Glutamatergic neuron (in vitro differentiated cells): ENCODE measurements around the gene RUNDC3A. TPM values are rescaled to one million over a fixed set of nuclear protein-coding genes. Genes with fewer than 3 reads are reported as not detected.

Source experiments
- DNase-seq: peaks from one replicate; pipeline ENCODE4 v3.0.0; 2022
- H3K27ac Mint-ChIP-seq: one replicate; pipeline ENCODE4 v1.8.0; 2020; ENCODE audit warnings: mild to moderate bottlenecking, mixed read lengths, inconsistent platforms; ENCODE audit not compliant: unreplicated experiment
- H3K27me3 Mint-ChIP-seq: one replicate; pipeline ENCODE4 v1.8.0; 2020; ENCODE audit warnings: mild to moderate bottlenecking, moderate library complexity, mixed read lengths, inconsistent platforms; ENCODE audit not compliant: unreplicated experiment
- H3K36me3 Mint-ChIP-seq: one replicate; pipeline ENCODE4 v1.8.0; 2020; ENCODE audit warnings: mild to moderate bottlenecking, mixed read lengths, inconsistent platforms; ENCODE audit not compliant: unreplicated experiment
- H3K4me1 Mint-ChIP-seq: one replicate; pipeline ENCODE4 v1.8.0; 2020; ENCODE audit warnings: mild to moderate bottlenecking, low read depth, mixed read lengths, inconsistent platforms; ENCODE audit not compliant: unreplicated experiment
- H3K4me3 Mint-ChIP-seq: one replicate; pipeline ENCODE4 v1.8.0; 2020; ENCODE audit warnings: mild to moderate bottlenecking, mixed read lengths, inconsistent platforms; ENCODE audit not compliant: unreplicated experiment
- H3K9me3 Mint-ChIP-seq: one replicate; pipeline ENCODE4 v1.8.0; 2020; ENCODE audit warnings: mild to moderate bottlenecking, moderate library complexity, mixed read lengths, inconsistent platforms; ENCODE audit not compliant: unreplicated experiment
- total RNA-seq: library from RNA; stranded (reverse); fragmentation: NEBNext Ultra II Directional; extraction: Animal tissue kit (Norgen Biotek cat#: 25700); gene quantifications from one replicate; pipeline ENCODE4 v1.2.1, GENCODE V29; 2021; ENCODE audit not compliant: unreplicated experiment
- TF ChIP-seq, protein P1 (sequence below): fragments of 200-600 bp; sonication (generic); IDR thresholded peaks from one replicate; pipeline ENCODE4 v1.5.0; 2021; ENCODE audit not compliant: partially characterized antibody, unreplicated experiment

Gene RUNDC3A
- total RNA-seq, 1 donor from 2014 or later: 282 TPM

- Mint-ChIP-seq H3K4me1 (peaks cover 31% of the 10 kb centered on the region), H3K9me3 (peaks cover 11% of the 10 kb centered on the region), H3K27ac (no peak overlapping the region), H3K27me3 (peaks cover 14% of the 10 kb centered on the region), H3K4me3 (no peak overlapping the region), H3K36me3 (no peaks in the 10 kb centered on the region)
- DNase-seq: no peak
- TF ChIP-seq, protein P1, sequence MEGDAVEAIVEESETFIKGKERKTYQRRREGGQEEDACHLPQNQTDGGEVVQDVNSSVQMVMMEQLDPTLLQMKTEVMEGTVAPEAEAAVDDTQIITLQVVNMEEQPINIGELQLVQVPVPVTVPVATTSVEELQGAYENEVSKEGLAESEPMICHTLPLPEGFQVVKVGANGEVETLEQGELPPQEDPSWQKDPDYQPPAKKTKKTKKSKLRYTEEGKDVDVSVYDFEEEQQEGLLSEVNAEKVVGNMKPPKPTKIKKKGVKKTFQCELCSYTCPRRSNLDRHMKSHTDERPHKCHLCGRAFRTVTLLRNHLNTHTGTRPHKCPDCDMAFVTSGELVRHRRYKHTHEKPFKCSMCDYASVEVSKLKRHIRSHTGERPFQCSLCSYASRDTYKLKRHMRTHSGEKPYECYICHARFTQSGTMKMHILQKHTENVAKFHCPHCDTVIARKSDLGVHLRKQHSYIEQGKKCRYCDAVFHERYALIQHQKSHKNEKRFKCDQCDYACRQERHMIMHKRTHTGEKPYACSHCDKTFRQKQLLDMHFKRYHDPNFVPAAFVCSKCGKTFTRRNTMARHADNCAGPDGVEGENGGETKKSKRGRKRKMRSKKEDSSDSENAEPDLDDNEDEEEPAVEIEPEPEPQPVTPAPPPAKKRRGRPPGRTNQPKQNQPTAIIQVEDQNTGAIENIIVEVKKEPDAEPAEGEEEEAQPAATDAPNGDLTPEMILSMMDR: no peak
Observed at GRCh38 chr17:44356241-44356640, 47.8 kb downstream of the RUNDC3A start.

DNA sequence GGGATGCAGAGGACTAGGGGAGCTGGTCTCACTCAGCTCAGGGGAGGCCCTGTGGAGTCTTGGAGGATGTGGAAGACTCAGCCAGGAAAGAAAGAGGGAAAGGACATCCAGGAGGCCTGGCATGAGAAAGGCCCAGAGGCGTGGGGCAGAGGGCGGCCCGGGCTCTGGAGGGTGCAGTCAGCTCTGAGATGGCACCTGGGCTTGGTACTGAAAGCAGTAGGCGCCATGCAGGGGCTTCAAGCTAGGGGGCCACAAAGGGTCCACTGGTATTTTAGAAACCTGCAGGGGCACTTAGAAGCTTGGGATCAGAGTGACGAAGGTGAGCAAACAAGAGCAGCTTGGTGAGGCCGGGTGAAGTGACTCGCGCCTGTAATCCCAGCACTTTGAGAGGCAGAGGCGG is 49.7 kb downstream of the RUNDC3A start:
- no peak overlapping the region for H3K4me3 Mint-ChIP-seq
- no peaks in the 10 kb centered on the region for H3K36me3 Mint-ChIP-seq
- no peak overlapping the region for H3K27ac Mint-ChIP-seq
- peaks cover 5% of the 10 kb centered on the region for H3K9me3 Mint-ChIP-seq
- no peak for DNase-seq
- peaks cover 11% of the 10 kb centered on the region for H3K27me3 Mint-ChIP-seq
- peaks cover 33% of the 10 kb centered on the region for H3K4me1 Mint-ChIP-seq
- TF ChIP-seq, protein P1: no peak

DNA sequence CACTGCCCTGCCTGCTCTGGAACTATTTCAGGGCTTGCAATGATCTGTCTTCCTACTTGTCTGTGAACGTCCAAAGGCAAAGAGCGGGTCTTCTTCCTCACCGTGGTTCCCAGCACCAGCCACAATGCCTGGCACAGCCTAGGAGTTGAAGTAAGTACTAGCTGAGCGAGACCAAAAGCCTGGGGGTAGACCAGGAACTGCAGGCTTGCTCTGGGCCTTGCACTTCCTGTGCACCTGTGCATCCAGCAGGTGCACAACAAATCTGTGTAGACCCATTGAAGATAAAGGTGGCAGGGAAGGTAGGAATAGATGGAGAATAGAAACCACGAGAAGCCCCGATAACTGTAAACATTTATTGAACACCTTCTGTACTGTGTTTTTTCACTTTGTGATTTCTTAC is 50.6 kb downstream of the RUNDC3A start:
- peaks cover 5% of the 10 kb centered on the region for H3K9me3 Mint-ChIP-seq
- no peaks in the 10 kb centered on the region for H3K36me3 Mint-ChIP-seq
- H3K27me3 Mint-ChIP-seq: peaks cover 9% of the 10 kb centered on the region
- TF ChIP-seq, protein P1: no peak
- peak overlapping the region; percentile 62 for H3K4me3 Mint-ChIP-seq
- peaks cover 31% of the 10 kb centered on the region for H3K4me1 Mint-ChIP-seq
- no peak for DNase-seq
- peak overlapping the region; percentile 59 for H3K27ac Mint-ChIP-seq

- no peak for DNase-seq
- Mint-ChIP-seq H3K4me1 (peaks cover 31% of the 10 kb centered on the region), H3K4me3 (peak overlapping the region; percentile 74), H3K27me3 (peaks cover 12% of the 10 kb centered on the region), H3K9me3 (peaks cover 8% of the 10 kb centered on the region), H3K36me3 (no peaks in the 10 kb centered on the region), H3K27ac (peak overlapping the region; percentile 59)
- TF ChIP-seq, protein P1: no peak
Observed at GRCh38 chr17:44359458-44360143, 51.2 kb downstream of the RUNDC3A start.

GRCh38 chr17:44360144-44360533 is 51.7 kb downstream of the RUNDC3A start:
- peaks cover 29% of the 10 kb centered on the region for H3K4me1 Mint-ChIP-seq
- peak overlapping the region; percentile 33 for H3K27ac Mint-ChIP-seq
- TF ChIP-seq, protein P1: no peak
- DNase-seq: no peak
- no peaks in the 10 kb centered on the region for H3K36me3 Mint-ChIP-seq
- H3K27me3 Mint-ChIP-seq: peaks cover 17% of the 10 kb centered on the region
- peak overlapping the region; percentile 74 for H3K4me3 Mint-ChIP-seq
- peaks cover 10% of the 10 kb centered on the region for H3K9me3 Mint-ChIP-seq
